Progenitor cell of endocrine pancreas (in vitro differentiated cells): ENCODE measurements around the gene KLHL13. TPM values are rescaled to one million over a fixed set of nuclear protein-coding genes. Genes with fewer than 3 reads are reported as not detected.
"Not testable (repeated sequence)": the region's sequence is repeated elsewhere in the genome, so short reads cannot be mapped to it uniquely, and the experiment has no call there.

Experiments used
- DNase-seq: peaks from one replicate; pipeline ENCODE4 v3.0.0; 2021; ENCODE audit warnings: low spot score; ENCODE audit not compliant: unreplicated experiment
- H3K27ac Mint-ChIP-seq: 2 replicates; pipeline ENCODE4 v1.8.0; 2021; ENCODE audit warnings: mild to moderate bottlenecking, moderate library complexity, mixed read lengths
- H3K27me3 Mint-ChIP-seq: 2 replicates; pipeline ENCODE4 v1.8.0; 2021; ENCODE audit warnings: mixed read lengths
- H3K36me3 Mint-ChIP-seq: 2 replicates; pipeline ENCODE4 v1.8.0; 2022; ENCODE audit warnings: mixed read lengths; ENCODE audit not compliant: insufficient read depth
- H3K4me1 Mint-ChIP-seq: 2 replicates; pipeline ENCODE4 v1.8.0; 2021; ENCODE audit warnings: low read depth, mixed read lengths
- H3K4me3 Mint-ChIP-seq: 2 replicates; pipeline ENCODE4 v1.8.0; 2021; ENCODE audit warnings: low read depth, mild to moderate bottlenecking, moderate library complexity, mixed read lengths
- H3K9me3 Mint-ChIP-seq: 2 replicates; pipeline ENCODE4 v1.8.0; 2021; ENCODE audit warnings: low read depth, mixed read lengths
- CTCF ChIP-seq: fragments of 200-600 bp; sonication (generic); IDR thresholded peaks from one replicate; pipeline ENCODE4 v1.5.0; 2021; ENCODE audit warnings: antibody characterized with exemption, mild to moderate bottlenecking; ENCODE audit not compliant: unreplicated experiment
- total RNA-seq: library from RNA; stranded (reverse); gene quantifications from 2 replicates; pipeline ENCODE4 v1.2.1, GENCODE V29; 2021

Gene KLHL13
- total RNA-seq, 1 donor from 2014 or later = 5.6 TPM

DNA sequence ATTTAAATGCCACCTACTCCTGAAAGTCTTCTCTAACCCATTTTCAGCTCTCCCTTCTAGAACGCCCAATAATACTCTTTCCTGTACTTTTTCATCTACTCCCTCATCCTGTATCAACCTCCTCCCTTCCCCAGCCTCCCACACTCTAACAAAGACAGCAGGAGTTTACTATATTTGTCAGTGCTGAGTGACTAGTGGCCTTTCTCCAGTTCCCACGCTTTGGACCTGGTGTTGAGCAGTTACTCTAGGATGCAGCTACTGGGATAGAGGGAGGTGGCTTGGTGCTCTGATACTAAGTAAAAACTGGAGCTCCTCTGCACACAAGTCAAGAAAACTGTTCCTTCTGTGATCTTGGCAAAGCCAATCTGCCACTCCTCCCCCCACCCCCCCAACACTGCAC lies 36.1 kb upstream of the KLHL13 start:
- TF ChIP-seq CTCF = no peak
- Mint-ChIP-seq H3K27ac (no peak overlapping the region), H3K4me1 (peaks cover 6% of the 10 kb centered on the region), H3K27me3 (no peaks in the 10 kb centered on the region), H3K9me3 (peaks cover 16% of the 10 kb centered on the region), H3K4me3 (no peak overlapping the region), H3K36me3 (no peaks in the 10 kb centered on the region)
- no peak for DNase-seq

DNA sequence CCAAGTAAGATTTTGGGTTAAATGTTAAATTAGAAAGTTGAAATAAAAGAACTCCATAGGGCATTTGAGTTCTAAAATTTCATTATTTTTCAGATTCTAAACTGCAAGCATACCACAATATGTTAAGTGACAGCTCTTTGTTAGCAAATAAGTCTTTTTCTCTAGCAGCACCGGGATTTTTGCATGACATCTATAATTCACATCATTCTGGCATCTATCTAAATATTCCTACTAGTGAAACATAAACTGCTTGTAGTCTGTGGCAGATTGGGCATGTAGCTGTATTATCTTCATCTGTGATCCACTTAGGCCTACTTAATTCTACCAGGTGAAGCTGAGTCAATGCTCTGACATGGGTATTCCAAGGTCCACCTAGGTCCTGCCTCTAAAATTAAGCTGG lies 32.1 kb upstream of the KLHL13 start:
- no peaks in the 10 kb centered on the region for H3K4me1 Mint-ChIP-seq
- no peak overlapping the region for H3K27ac Mint-ChIP-seq
- no peaks in the 10 kb centered on the region for H3K36me3 Mint-ChIP-seq
- TF ChIP-seq CTCF = no peak
- no peaks in the 10 kb centered on the region for H3K27me3 Mint-ChIP-seq
- H3K4me3 Mint-ChIP-seq = no peak overlapping the region
- H3K9me3 Mint-ChIP-seq = peaks cover 5% of the 10 kb centered on the region
- no peak for DNase-seq

DNA sequence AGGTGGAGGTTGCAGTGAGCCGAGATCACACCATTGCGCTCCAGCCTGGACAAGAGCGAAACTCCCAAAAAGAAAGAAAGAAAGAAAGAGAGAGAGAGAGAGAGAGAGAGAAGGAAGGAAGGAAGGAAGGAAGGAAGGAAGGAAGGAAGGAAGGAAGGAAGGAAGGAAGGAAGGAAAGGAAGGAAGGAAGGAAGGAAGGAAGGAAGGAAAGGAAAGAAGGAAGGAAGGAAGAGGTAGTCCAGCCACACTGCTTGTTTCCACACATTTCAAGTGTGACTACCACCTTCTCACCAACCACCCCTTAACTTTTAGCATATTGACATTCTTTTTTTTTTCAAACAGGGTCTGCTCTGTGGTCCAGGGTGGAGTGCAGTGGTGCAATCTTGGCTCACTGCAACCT lies 31.2 kb upstream of the KLHL13 start:
- H3K4me1 Mint-ChIP-seq, H3K27me3 Mint-ChIP-seq, DNase-seq, H3K27ac Mint-ChIP-seq, H3K4me3 Mint-ChIP-seq, H3K9me3 Mint-ChIP-seq, H3K36me3 Mint-ChIP-seq: not testable (repeated sequence)

DNA sequence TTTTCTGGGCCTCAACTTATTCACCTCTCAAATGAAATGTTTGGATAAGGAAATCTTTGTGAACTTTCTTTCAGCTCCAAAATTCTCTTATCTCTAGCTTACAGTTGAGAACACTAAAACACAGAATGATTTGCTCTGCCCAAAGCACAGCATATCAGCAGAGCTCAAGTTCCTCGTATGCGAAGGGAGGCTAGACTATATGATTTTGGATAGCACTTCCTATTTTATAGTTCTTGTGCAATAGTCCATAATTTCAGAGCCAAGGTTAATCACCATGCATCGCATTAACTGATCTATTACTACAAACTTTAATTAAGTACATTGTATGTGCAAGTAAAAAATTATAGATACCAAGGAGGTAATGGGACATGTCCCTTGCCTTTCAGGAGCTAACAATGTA lies 27.0 kb upstream of the KLHL13 start:
- no peaks in the 10 kb centered on the region for H3K27me3 Mint-ChIP-seq
- no peaks in the 10 kb centered on the region for H3K36me3 Mint-ChIP-seq
- DNase-seq = no peak
- H3K4me1 Mint-ChIP-seq = no peaks in the 10 kb centered on the region
- no peak overlapping the region for H3K4me3 Mint-ChIP-seq
- H3K9me3 Mint-ChIP-seq = peaks cover 3% of the 10 kb centered on the region
- no peak overlapping the region for H3K27ac Mint-ChIP-seq
- TF ChIP-seq CTCF = no peak

DNA sequence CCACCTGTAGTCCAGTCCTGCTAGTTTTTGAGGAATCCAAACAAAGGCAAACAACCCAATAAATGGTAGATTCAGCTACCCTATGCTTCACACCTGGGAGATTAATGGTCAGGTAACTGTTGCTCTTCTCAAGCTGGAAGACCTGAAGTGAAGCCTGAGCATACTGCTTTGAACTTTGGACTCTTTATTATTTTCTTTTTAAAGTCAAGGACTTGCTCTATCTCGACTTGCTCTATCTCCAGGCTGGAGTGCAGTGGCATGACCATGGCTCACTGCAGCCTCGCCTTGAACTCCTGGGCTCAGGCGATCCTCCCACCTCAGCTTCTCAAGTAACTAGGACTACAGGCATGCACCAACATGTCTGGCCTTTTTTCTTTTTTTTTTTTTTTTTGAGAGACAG lies 14.7 kb upstream of the KLHL13 start:
- H3K36me3 Mint-ChIP-seq = no peaks in the 10 kb centered on the region
- H3K4me3 Mint-ChIP-seq = no peak overlapping the region
- DNase-seq = no peak
- TF ChIP-seq CTCF = no peak
- no peaks in the 10 kb centered on the region for H3K27me3 Mint-ChIP-seq
- no peak overlapping the region for H3K27ac Mint-ChIP-seq
- H3K4me1 Mint-ChIP-seq = no peaks in the 10 kb centered on the region
- H3K9me3 Mint-ChIP-seq = peaks cover 15% of the 10 kb centered on the region

- Mint-ChIP-seq H3K4me1 (no peaks in the 10 kb centered on the region), H3K9me3 (peaks cover 16% of the 10 kb centered on the region), H3K27me3 (no peaks in the 10 kb centered on the region), H3K36me3 (no peaks in the 10 kb centered on the region), H3K4me3 (no peak overlapping the region), H3K27ac (no peak overlapping the region)
- TF ChIP-seq CTCF = no peak
- DNase-seq = no peak
Measured at GRCh38 chrX:118129681-118130080, 13.1 kb upstream of the KLHL13 start.
